Left lobe of liver (tissue), 2 donors: ENCODE data around the gene EPAS1. TPM values are rescaled to one million over a fixed set of nuclear protein-coding genes. Genes with fewer than 3 reads are reported as not detected.
A peak's percentile ranks its signal among the peaks of the same experiment; 100 is the strongest.

ENCODE experiments used
- ATAC-seq: fragments of 200-7000 bp; cut with Tn5 transposase; one replicate; pipeline ENCODE4 v1.9.1; 2020; ENCODE audit warnings: mild to moderate bottlenecking, moderate library complexity
- DNase-seq: peaks from one replicate; pipeline ENCODE4 v3.0.0-alpha.2; 2020; ENCODE audit warnings: low spot score
- total RNA-seq: library from RNA; stranded (reverse); gene quantifications from one replicate; pipeline ENCODE4 v1.2.1, GENCODE V29; 2021
- donor health status: DM: no; HTN: no; CAD: no; lungs with moderate emphysema.
- donor health status: DM: no; HTN: yes; CAD: no.

The EPAS1 gene
- total RNA-seq, 1 donor from 2014 or later, result 127 TPM

DNA sequence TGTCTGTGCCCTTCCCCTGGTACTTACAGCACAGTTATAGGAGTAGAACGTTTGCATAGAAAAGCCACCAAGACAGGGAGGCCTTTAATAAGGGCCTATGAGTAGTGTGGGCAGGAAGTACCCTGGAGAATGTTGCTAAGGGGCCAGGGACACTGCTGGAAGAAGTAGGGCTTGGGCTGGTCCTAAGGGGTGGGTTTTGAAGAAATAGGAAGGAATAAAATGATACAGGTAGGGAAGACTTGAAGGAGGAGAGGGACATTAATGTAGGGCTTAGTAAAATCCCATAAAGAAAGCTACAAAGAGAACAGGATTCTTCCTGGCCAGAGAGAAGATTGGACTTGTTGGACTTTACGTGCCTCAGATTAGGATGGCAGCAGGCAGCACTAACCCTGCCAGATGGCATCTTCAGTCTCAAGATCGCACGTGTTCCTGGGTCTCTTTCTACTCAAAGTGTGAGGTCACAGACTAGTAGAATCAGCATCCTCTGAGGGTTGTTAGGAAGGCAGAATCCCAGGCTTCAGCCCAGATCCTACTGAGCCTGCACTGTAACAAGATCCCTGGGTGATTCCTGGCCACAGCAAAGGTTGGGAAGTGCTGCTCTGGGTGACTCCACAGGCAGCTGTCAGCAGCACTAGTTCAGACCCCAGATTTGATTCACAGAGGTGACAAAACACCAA lies 39.2 kb downstream of the EPAS1 start:
- ATAC-seq (no peak), DNase-seq (no peak)

- ATAC-seq, result no peak
- DNase-seq, result no peak
These were observed 40.2 kb downstream of the EPAS1 start for GRCh38 chr2:46337208-46337994.

DNA sequence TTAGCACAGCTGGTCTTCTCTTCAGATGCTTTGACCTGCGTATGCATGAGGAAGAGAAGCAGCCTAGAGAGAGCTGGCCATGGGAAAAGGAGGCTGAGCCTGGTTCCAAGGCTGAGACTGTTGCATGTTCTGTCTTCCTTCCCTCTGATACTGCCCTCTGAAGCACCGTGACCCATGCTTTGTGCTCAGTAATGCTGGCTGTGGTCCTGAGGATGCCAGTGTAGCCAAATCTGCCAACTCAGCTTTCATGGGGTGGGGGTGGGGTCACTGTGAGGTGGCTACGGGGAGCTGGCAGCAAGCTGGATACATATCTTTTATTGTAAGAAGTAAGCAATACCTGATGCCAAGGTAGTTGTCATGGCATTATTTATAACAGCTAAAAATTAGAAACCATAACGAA lies 41.5 kb downstream of the EPAS1 start:
- DNase-seq, result no peak
- peak; percentile 28 for ATAC-seq

DNA sequence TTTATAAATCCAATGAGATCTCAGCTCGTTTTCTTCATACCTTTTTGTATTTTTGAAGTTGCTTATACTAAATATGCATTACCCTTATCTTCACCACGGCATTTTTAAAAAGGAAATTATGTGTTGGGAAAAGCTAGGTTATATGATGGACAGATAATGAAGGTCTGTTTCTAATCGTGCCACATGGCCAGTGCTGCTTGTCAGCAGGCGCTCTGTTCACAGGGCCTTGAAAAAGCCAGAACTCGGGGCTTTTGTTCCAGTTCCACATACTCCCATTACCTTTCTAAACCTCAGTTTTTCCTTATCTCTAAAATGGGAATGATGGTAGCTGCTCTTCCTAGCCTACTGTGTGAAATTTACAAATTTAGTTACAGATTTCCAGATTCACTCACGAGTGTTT lies 42.0 kb downstream of the EPAS1 start:
- ATAC-seq (no peak), DNase-seq (no peak)

DNA sequence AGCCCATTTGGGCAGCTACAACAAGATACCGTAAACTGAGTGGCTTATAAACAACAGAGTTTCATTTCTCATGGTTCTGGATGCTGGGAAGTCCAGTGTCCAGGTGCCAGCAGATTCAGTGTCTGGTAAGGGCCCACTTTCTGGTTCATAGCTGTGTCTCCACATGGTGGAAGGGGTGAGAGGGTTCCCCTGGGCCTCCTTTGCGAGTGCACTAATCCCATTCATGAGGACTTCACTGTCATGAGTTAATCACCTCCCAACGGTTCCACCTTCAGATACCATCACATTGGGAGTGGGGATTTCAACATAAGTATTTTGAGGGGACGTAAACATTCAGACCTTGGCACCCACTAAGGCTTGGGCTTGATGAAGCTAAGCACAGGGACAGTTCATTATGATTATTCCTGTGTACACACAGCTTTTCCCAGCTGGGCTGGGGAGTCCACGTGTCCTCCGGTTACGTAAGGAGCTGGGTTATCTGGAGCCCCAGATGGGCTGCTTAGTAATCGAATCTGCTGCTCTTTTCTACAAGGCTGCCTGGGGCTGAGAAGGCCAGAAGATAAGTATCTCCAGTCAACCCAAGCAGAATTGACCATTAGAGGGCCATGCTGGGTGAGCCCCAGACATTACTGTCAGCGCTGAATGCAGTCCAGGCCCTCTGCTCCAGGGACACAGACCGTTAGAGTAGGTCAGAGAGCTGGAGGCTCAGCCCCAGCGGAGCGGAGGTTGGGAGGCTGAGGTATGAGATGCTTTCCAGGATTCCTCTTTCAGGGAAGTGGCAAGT lies 42.7 kb downstream of the EPAS1 start:
- ATAC-seq (peak; percentile 47), DNase-seq (no peak)

DNA sequence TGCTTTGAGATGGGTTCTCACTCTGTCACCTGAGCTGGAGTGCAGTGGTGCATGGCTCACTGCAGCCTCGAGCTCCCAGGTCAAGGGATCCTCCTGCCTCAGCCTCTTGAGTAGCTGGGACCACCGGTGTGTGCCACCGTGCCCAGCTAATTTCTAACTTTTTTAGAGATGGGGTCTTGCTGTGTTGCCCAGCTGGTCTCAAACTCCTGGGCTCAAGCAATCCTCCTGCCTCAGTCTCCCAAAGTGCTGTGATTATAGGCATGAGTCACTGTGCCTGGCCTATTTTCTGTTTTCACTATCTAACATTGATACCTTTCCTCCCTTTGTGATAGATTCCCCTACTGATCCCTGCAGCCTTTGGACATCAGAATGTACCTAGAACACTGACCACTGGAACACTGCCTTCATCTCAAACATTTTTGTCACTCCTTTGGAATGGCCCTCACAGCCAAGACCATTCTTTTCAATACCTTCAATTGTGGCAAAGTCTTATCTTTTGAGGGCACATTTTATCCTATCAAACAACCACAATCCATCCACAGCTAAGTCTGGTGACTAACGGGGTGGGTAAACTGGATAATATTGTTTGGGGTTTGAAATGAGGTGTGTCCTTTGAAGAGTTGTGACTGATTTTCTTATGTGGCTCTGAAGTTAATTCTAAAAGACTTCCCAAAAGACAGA lies 43.7 kb downstream of the EPAS1 start:
- DNase-seq, result no peak
- ATAC-seq, result no peak

DNA sequence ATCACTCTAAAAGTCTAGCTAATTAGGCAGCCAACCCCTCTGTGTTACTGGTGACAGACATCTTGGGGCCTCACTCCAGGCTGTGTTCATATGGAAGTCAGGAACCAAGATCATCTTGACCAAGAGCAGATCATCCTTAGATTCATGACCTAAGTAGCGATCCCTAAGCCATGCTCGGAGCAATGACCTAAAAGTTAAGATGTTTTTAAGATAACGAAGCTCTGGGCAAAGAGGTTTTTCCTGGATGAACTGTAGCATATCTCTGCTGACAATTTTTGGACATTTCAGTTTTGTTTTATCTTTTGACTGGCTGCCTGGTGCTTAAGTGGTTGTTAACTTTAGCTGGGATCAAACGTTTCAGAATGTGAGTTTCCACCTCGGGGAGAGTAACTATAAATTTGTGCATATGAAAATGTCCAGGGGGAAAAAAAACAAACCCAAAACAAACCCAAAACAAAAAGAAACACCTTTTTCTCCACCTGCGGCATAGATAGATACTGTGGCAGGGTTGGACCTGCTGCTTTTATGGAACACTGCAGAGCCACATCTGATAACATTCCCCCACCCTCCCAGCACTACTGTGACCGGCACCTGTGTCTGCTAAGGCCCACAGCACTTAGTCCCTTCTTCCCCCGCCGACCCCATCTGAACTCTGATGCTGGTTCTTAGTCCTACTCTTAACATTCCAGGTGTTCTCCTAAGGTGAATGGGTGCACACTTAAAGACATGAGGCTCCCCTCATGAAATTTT lies 45.5 kb downstream of the EPAS1 start:
- ATAC-seq, result no peak
- DNase-seq, result no peak

- ATAC-seq (no peak), DNase-seq (no peak)
These were observed 47.5 kb downstream of the EPAS1 start for GRCh38 chr2:46344706-46345105.

GRCh38 chr2:46345775-46346174 lies 48.6 kb downstream of the EPAS1 start:
- DNase-seq (no peak), ATAC-seq (no peak)

- ATAC-seq (no peak), DNase-seq (no peak)
These were observed 49.5 kb downstream of the EPAS1 start for GRCh38 chr2:46346719-46347118.

GRCh38 chr2:46347648-46348280 lies 50.6 kb downstream of the EPAS1 start:
- ATAC-seq (no peak), DNase-seq (no peak)

DNA sequence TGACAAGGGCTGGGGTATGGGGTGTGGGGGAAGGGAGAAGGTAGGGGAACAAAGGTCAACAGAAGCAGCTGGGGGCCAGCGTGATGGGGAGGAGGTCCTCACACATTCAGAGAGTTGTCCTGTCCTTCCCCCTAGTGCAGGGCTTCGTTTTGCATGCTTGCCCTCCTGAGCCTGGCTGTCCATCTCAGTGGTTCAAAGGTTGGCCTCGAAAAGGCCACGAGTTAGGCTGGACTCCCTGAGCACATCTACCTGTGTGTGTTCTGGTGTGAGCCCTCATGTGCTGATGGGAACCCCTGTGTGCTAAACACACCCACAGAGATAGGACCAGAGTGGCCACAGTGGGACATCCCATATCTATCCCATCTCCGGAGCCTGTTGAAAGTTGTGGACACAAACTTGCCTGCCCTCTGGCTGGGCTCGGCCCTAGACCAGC lies 51.9 kb downstream of the EPAS1 start:
- ATAC-seq (peak; percentile 67), DNase-seq (no peak)

- no peak for ATAC-seq
These were observed 53.0 kb downstream of the EPAS1 start for GRCh38 chr2:46350029-46350689.

DNA sequence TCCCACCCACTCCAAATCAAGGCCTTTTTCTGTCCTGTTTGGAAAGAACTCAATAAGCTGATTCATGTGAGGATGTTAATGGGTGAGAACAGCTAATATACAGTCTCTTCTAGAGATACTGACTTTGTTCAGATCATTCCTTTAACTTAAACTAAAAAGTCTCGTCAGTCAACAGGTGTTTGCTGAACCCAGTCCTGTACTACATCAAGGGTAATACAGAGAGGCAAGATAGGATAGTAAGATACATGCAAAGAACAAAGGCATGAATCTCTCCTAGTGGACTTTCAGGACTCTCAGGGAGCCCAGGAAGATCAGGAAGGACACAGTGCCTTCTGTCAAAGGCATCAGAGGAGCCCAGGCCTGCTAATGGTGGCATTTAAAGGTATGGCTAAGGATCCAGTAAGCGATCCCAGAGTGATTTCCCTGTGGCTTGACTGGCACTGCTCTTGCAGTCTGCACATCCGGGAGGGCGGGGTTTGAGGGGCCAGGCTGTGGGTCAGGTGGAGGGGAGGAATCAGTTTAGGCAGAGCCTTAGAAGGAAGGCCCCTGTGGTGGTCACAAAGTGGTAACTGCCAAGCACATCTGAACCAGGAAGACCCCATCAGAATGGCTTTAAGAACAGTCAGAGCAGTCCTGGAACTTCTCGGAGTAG lies 54.0 kb downstream of the EPAS1 start:
- ATAC-seq (no peak), DNase-seq (no peak)

More at GRCh38 chr2:46350029-46350689, 53.0 kb downstream of the EPAS1 start:
- no peak for DNase-seq

DNA sequence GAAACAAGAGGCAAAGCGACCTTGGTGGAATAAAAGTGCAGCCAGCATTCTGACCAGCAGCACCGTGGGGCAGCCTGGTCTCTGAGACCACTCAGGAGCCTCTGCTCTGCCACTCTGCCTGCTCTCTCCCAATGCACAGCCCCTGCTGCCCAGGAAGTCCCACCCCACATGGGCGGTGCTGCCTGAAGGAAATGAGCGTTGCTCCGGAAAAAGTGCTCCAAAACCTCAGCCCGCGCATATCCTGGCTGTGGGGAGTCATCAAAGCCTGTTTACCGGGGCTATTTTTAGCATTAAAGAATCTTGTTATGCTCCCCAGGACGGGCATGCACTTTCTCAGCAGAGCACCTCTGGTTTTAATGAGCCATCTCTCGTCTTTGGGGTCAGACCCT lies 54.5 kb downstream of the EPAS1 start:
- ATAC-seq, result peak; percentile 29
- no peak for DNase-seq

DNA sequence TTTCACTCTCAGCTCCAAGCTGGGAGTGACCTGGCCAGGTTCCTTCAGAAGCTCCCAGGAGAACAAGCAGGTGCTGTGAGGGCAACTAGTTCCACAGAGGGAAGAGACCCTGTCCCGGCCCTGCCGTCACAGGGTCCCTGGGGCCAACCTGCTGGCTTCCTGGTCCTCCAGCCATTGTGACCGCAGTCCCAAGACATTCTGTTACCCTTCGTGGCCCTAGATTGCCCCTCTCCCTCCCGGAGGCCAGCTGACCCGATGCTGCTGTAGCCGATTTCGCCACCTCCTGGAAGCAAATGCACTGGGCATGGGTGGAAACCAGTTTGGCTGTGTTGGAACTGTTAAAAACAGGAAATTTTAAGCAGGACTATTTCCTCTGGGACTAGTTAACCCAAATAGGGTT lies 55.4 kb downstream of the EPAS1 start:
- DNase-seq (no peak), ATAC-seq (peak; percentile 46)

- no peak for DNase-seq
- no peak for ATAC-seq
These were observed 56.3 kb downstream of the EPAS1 start for GRCh38 chr2:46353509-46353908.

GRCh38 chr2:46355756-46356155 lies 58.5 kb downstream of the EPAS1 start:
- DNase-seq, result no peak
- no peak for ATAC-seq

DNA sequence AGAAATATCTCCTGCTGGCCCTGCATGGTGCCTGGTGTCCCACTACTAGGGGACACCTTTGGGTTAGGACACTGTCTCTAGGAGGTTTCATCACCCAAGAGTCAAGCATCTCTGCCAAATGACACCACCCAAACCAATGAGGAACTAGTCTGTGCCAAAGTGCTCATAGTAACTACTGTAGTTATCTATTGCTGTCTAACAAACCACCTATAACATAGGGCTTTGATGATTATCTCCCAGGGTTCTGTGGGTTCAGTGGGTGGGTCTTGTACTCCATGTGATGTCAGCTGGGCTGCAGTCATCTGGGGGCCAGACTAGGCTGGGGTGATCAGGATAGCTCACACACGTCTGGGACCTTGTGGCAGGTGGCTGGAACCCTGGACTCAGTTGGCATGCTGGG lies 59.8 kb downstream of the EPAS1 start:
- ATAC-seq (no peak), DNase-seq (no peak)
